DOHH2 (cell line): ENCODE measurements around the gene MED27.

Experiments
- H3F3A ChIP-seq: fragments of 200-600 bp; sonication (generic), shearing (Covaris generic); 2 replicates; pipeline ENCODE4 v1.6.0; 2016; ENCODE audit warnings: antibody characterized with exemption, mild to moderate bottlenecking; ENCODE audit not compliant: control insufficient read depth, insufficient read depth
- H3K27ac ChIP-seq: fragments of 200-600 bp; sonication (generic); 2 replicates; pipeline ENCODE4 v1.5.1; 2014; ENCODE audit warnings: low read depth, mild to moderate bottlenecking, low read length, moderate library complexity
- H3K27me3 ChIP-seq: fragments of 200-600 bp; sonication (generic); 2 replicates; pipeline ENCODE4 v1.6.1; 2014; ENCODE audit warnings: mild to moderate bottlenecking, low read length, mixed read lengths; ENCODE audit not compliant: control insufficient read depth
- H3K36me3 ChIP-seq: fragments of 200-600 bp; sonication (generic); 2 replicates; pipeline ENCODE4 v1.6.1; 2014; ENCODE audit warnings: mild to moderate bottlenecking, low read length, moderate library complexity, mixed read lengths; ENCODE audit not compliant: control insufficient read depth
- H3K4me1 ChIP-seq: fragments of 200-600 bp; sonication (generic); 2 replicates; pipeline ENCODE4 v1.6.1; 2014; ENCODE audit warnings: mild to moderate bottlenecking, low read length, mixed read lengths; ENCODE audit not compliant: control insufficient read depth
- H3K4me2 ChIP-seq: fragments of 200-600 bp; sonication (generic); 2 replicates; pipeline ENCODE4 v1.6.0; 2014; ENCODE audit warnings: mild to moderate bottlenecking, low read length, moderate library complexity
- H3K4me3 ChIP-seq: fragments of 200-600 bp; sonication (generic); 2 replicates; pipeline ENCODE4 v1.5.1; 2014; ENCODE audit warnings: mild to moderate bottlenecking, low read length, mixed read lengths
- H3K79me2 ChIP-seq: fragments of 200-600 bp; sonication (generic); 2 replicates; pipeline ENCODE4 v1.6.1; 2014; ENCODE audit warnings: mild to moderate bottlenecking, low read length, mixed read lengths; ENCODE audit not compliant: control insufficient read depth
- H3K9me2 ChIP-seq: fragments of 200-600 bp; sonication (generic); replicated peaks from 2 replicates; pipeline ENCODE4 v1.6.1; 2014; ENCODE audit warnings: mild to moderate bottlenecking, low read length, mixed read lengths; ENCODE audit not compliant: control insufficient read depth
- H3K9me3 ChIP-seq: fragments of 200-600 bp; sonication (generic); 2 replicates; pipeline ENCODE4 v1.6.1; 2014; ENCODE audit warnings: antibody characterized with exemption, low read length, mixed read lengths; ENCODE audit not compliant: control insufficient read depth, insufficient read depth
- H4K20me1 ChIP-seq: fragments of 200-600 bp; sonication (generic); 2 replicates; pipeline ENCODE4 v1.6.0; 2014; ENCODE audit warnings: low read depth, mild to moderate bottlenecking, antibody characterized with exemption, low read length, moderate library complexity; ENCODE audit not compliant: control insufficient read depth, insufficient read depth
- CTCF ChIP-seq: fragments of 200-600 bp; sonication (generic); IDR thresholded peaks from one replicate; pipeline ENCODE4 v1.5.1; 2014; ENCODE audit warnings: antibody characterized with exemption, mild to moderate bottlenecking, low read depth, low read length; ENCODE audit not compliant: poor library complexity, severe bottlenecking
- EZH2phosphoT487 ChIP-seq: fragments of 200-600 bp; sonication (generic); IDR thresholded peaks from 2 replicates; pipeline ENCODE4 v1.6.1; 2017; ENCODE audit warnings: borderline replicate concordance, mild to moderate bottlenecking, antibody characterized with exemption, low read length, moderate library complexity, mixed read lengths

The MED27 gene

GRCh38 chr9:132068605-132069004 lies 11.1 kb downstream of the MED27 start:
- Histone ChIP-seq H3F3A (no peaks in the 10 kb centered on the region), H3K9me3 (no peaks in the 10 kb centered on the region), H3K36me3 (peaks cover 26% of the 10 kb centered on the region), H3K4me1 (no peaks in the 10 kb centered on the region), H3K4me2 (no peak overlapping the region), H3K27me3 (no peaks in the 10 kb centered on the region), H3K4me3 (no peak overlapping the region), H3K79me2 (peaks cover 76% of the 10 kb centered on the region), H3K27ac (no peak overlapping the region), H3K9me2 (no peaks in the 10 kb centered on the region), H4K20me1 (peaks cover 8% of the 10 kb centered on the region)
- TF ChIP-seq CTCF: no peak
- no peak for TF ChIP-seq EZH2phosphoT487

DNA sequence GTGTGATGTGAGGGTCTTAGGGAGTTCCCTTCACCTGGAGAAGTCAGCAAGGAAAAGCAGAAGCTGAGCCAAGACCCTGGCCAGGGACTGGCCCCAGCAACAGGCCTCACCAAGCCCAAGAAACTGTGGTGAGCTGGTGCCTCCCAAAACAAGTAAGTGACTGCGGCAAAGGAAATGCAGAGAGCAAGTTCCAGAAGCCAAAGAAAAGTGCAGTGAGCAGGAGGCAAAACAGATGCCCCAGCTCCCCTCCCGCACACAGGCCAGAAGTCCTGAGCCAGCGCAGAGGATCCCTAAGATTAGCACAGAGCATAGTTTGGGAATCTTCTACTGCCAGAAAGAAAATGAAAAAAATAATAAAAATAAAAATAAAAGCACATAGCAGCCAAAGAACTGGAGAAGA lies 13.2 kb downstream of the MED27 start:
- Histone ChIP-seq H3K4me2 (no peak overlapping the region), H3K27ac (no peak overlapping the region), H3K79me2 (peaks cover 70% of the 10 kb centered on the region)

DNA sequence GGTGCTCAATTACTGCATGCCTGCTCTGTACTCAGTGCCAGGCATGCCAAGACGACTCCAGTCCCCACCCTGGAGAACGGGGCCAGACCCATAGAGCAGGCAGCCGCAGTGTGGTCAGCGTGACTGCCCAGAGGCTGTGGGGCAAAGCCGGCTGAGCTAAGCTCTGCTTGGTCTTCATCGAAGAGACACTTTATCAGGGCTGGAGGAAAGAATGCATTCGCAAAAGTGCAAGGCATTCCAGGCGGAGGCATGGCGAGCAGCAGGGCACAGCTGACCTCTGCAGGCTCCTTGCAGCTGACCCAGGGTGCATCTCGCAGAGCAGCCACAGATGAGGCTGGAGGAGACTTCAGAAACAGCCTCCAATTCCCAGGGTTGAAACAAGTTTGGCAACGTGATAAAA lies 13.6 kb downstream of the MED27 start:
- TF ChIP-seq EZH2phosphoT487: no peak
- no peak for TF ChIP-seq CTCF

More for the DNA sequence above, 13.2 kb downstream of the MED27 start:
- H3K4me3 ChIP-seq: no peak overlapping the region
- H3K4me1 ChIP-seq: no peaks in the 10 kb centered on the region
- peaks cover 12% of the 10 kb centered on the region for H3K36me3 ChIP-seq
- no peaks in the 10 kb centered on the region for H3K9me3 ChIP-seq
- peaks cover 6% of the 10 kb centered on the region for H4K20me1 ChIP-seq
- no peaks in the 10 kb centered on the region for H3K27me3 ChIP-seq
- no peaks in the 10 kb centered on the region for H3K9me2 ChIP-seq
- no peaks in the 10 kb centered on the region for H3F3A ChIP-seq
- TF ChIP-seq CTCF: no peak
- no peak for TF ChIP-seq EZH2phosphoT487

DNA sequence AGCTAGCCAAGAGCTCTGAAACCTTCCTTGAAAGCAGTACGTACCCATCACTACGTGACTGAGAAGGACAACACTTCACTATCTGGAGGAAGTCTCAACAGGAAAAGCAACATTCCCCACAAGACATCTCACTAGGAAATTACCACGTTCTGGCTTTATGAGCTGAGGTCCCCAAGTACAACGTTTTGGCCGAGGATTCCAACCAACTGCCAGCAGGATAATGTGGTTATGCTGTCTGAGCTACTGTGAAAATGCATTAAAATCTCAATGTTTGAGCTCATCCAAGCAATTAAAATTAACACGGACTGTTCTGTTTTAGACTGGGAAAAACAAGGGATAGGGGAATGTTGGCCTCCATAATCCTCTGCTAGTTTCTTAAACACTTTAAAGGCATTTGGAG lies 16.4 kb downstream of the MED27 start:
- Histone ChIP-seq H3K36me3 (peaks cover 6% of the 10 kb centered on the region), H3K4me2 (no peak overlapping the region), H3K9me3 (peaks cover 7% of the 10 kb centered on the region; the same call in 1 of the 2 replicates), H3F3A (no peaks in the 10 kb centered on the region), H3K27ac (no peak overlapping the region), H3K9me2 (no peaks in the 10 kb centered on the region), H3K79me2 (peaks cover 62% of the 10 kb centered on the region), H3K4me3 (no peak overlapping the region), H3K4me1 (no peaks in the 10 kb centered on the region), H4K20me1 (no peaks in the 10 kb centered on the region; the same call in 1 of the 2 replicates), H3K27me3 (no peaks in the 10 kb centered on the region)
- TF ChIP-seq CTCF (no peak), EZH2phosphoT487 (no peak)

More for the DNA sequence above, 13.6 kb downstream of the MED27 start:
- Histone ChIP-seq H3K9me3 (no peaks in the 10 kb centered on the region), H3K4me1 (no peaks in the 10 kb centered on the region), H3K4me3 (no peak overlapping the region), H3K4me2 (no peak overlapping the region), H3K36me3 (peaks cover 11% of the 10 kb centered on the region), H3F3A (no peaks in the 10 kb centered on the region), H3K27me3 (no peaks in the 10 kb centered on the region), H3K27ac (no peak overlapping the region), H3K79me2 (peaks cover 68% of the 10 kb centered on the region), H3K9me2 (no peaks in the 10 kb centered on the region), H4K20me1 (peaks cover 1% of the 10 kb centered on the region)
